ENCODE results near the gene ECPAS.
"Not testable (repeated sequence)": the region's sequence is repeated elsewhere in the genome, so short reads cannot be mapped to it uniquely, and the experiment has no call there.

ECPAS gene

DNA sequence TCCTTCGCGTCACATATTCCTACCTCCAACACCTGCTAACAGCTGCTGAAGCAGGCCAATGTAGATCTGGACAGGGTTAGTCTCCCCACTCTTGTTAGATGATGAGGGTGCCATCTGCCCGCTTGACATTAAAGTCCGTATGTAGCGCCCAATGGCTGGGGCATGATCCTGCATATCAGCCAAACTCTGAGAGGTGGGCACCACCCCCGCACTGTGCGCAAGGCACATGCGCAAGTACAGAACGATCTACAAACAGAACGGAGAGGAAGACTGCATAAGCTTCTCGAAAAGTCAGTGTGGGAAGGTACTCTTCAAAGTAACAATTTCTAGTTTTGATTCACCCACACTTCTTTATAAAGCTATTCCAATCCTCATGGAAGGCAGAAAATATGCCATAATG lies 69.8 kb downstream of the ECPAS start:
- DNase-seq (ENCODE audit: extremely low read depth, low read depth), result no peak
- TF ChIP-seq, protein P1, sequence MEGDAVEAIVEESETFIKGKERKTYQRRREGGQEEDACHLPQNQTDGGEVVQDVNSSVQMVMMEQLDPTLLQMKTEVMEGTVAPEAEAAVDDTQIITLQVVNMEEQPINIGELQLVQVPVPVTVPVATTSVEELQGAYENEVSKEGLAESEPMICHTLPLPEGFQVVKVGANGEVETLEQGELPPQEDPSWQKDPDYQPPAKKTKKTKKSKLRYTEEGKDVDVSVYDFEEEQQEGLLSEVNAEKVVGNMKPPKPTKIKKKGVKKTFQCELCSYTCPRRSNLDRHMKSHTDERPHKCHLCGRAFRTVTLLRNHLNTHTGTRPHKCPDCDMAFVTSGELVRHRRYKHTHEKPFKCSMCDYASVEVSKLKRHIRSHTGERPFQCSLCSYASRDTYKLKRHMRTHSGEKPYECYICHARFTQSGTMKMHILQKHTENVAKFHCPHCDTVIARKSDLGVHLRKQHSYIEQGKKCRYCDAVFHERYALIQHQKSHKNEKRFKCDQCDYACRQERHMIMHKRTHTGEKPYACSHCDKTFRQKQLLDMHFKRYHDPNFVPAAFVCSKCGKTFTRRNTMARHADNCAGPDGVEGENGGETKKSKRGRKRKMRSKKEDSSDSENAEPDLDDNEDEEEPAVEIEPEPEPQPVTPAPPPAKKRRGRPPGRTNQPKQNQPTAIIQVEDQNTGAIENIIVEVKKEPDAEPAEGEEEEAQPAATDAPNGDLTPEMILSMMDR (IDR thresholded peaks at IDR 0.05; ENCODE audit: low read depth, low read length), result no peak

DNA sequence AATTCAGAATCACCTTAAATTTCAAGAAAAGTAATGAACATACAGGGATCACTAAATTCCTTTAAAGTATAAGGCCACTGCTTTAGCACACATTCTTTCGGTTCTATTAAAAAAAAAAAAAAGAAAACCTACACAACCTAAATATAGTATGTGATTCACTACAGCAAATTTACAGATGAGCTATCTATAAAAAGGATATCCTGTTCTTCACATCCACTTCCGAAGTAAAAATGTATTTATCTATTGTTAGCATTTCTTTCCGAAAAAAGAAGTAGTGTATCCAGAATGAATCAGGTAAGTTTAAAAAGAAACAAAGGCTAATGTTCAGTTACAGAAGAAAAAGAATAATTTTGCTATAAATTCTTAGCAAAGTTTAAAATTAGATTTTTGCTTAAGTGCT lies 70.2 kb downstream of the ECPAS start:
- no peak for DNase-seq (ENCODE audit: extremely low read depth, low read depth)
- TF ChIP-seq, protein P1 (IDR thresholded peaks at IDR 0.05; ENCODE audit: low read depth, low read length), result no peak

DNA sequence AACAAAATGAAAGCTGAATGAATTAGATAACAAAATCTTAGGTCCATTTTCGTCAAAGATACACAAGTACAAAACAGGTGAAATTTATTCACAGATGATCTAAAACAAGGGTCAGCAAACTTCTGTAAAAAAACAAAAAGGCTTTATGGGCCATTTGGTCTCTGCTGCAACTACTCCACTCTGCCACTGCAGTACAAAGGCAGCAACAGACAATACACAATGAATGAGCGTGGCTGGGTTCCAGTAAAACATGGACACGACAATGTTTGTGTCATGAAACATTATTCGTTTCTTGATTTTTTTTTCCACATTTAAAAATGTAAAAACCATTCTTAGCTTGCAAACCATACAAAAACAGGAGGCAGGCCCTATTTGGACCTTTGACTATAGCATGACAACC lies 71.9 kb downstream of the ECPAS start:
- no peak for DNase-seq (ENCODE audit: extremely low read depth, low read depth)
- TF ChIP-seq, protein P1 (IDR thresholded peaks at IDR 0.05; ENCODE audit: low read depth, low read length), result no peak

DNA sequence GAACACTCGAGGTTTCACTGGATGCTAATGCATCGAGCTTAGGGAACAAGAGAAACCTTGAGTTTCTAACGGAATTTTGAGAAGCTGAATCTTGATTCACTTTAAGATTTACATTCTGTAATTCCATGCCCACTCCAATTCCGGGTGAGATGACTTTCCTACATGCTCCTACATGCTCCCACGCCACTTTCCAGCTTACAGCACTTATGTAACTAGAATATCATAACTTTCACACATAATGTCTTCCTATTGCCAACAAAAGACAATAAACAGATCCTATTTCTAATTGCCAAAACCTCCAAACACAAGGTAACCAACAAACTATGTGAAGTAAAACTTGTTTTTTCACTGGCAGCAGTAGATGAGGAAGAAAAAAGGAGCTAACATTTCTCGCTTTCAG lies 72.9 kb downstream of the ECPAS start:
- TF ChIP-seq, protein P1 (IDR thresholded peaks at IDR 0.05; ENCODE audit: low read depth, low read length), result no peak
- no peak for DNase-seq (ENCODE audit: extremely low read depth, low read depth)

DNA sequence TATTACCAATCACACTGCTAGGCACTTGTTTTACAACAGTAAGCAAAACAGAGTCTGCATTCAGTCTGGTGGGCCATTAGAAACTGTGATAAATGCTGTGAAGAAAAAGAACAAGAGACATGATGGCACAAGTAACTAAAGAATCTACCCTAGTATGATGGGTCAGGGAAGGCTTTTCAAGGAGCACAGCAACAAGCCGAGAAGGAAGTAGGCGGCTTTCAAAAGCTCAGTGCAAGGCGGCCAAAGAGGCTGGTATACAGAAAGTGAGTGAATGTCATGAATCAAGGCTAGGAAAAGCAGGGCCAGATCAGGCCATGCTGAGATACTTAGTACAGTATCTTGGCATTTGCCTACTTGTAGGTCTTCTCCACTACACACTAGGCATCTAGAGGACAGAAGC lies 76.4 kb downstream of the ECPAS start:
- TF ChIP-seq, protein P1 (IDR thresholded peaks at IDR 0.05; ENCODE audit: low read depth, low read length), result no peak

DNA sequence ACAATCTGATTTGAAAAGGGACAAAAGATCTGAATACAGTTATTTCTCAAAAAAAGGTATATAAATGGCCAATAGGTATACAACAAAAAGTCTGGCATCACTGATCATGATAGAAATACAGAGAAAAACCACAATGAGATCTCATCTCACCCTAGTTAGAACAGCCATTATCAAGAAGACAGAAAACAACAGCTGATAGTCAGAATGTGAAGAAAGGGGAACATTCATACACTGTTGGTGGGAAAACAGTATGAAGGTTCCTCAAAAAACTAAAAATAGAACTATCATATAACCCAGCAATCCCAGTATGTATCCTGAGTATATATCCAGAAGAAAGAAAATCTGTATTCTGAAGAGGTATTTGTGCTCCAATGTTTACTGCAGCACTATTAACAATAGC lies 78.5 kb downstream of the ECPAS start:
- no peak for DNase-seq (ENCODE audit: extremely low read depth, low read depth)

More for the DNA sequence above, 76.4 kb downstream of the ECPAS start:
- DNase-seq (ENCODE audit: extremely low read depth, low read depth), result no peak

DNA sequence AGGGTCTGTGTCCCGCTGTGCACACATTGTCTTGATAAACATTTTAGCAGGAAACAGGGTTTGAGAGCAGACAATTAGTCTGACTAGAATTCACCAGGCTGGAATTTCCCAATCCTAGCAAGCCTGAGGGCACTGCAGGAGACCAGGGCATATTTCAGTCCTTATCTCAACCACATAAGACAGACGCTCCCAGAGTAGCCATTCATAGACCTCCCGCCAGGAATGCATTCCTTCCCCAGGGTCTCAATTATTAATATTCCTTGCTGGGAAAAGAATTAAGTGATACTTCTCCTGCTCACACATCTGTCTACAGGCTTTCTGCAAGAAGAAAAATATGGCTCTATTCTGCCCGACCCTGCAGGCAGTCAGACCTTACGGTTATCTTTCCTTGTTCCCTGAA lies 82.7 kb downstream of the ECPAS start:
- DNase-seq (ENCODE audit: extremely low read depth, low read depth), result not testable (repeated sequence)

More for the DNA sequence above, 78.5 kb downstream of the ECPAS start:
- TF ChIP-seq, protein P1 (IDR thresholded peaks at IDR 0.05; ENCODE audit: low read depth, low read length), result no peak

DNA sequence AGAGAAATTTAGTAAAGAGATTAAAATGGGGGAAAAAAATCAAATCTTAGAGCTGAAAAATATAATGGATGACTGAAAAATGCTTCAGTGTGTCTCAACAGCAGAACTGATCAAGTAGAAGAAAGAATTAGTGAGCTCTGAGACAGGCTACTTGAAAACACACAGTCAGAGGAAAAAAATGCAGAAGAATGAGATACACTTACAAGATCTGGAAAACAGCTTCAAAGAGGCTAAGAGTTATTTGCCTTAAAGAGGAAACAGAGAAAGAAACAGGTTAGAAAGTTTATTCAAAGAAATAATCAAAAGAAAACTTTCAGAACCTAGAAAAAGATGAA lies 83.7 kb downstream of the ECPAS start:
- TF ChIP-seq, protein P1 (IDR thresholded peaks at IDR 0.05; ENCODE audit: low read depth, low read length), result no peak
- no peak for DNase-seq (ENCODE audit: extremely low read depth, low read depth)
